ENCODE results near the gene SMAD3. TPM values are rescaled to one million over a fixed set of nuclear protein-coding genes. Genes with fewer than 3 reads are reported as not detected.

The SMAD3 gene
- total and polyA plus RNA-seq, 2 of the 8 experiments (the other 6 are each of a cell fraction or from before 2014, with no cell fraction given), result 10.1 to 12.4 TPM

DNA sequence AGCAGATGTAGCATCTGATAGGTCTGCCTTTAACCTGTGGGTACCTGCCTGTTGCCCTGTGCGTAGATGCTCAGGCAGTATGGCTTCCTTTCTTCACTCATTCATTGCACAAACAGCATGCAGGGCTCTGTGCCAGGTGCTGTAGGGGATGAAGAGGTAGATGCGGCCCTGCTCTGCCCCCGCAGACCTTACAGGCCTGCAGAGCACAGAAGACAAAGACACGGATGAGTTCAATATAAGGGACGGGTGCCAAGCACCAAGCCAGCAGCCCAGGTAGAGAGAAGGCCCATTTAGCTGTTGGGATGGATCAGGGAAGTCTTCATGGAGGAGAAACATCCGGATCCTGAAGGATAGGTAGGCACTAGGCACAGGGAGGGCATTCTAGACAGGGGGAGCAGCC, 119.6 kb downstream of the SMAD3 start:
- no peak overlapping the region for H3K23ac ChIP-seq (ENCODE audit: insufficient read length)
- DNase-seq (ENCODE audit: low read depth in 1 of 2, low spot score in 2 of 2) (no peak), FAIRE-seq (no peak)
- H3K36me3 ChIP-seq (ENCODE audit: control insufficient read depth in 2 of 4, insufficient read depth in 4 of 4, low read length in 3 of 4), result peaks cover 0 to 9% (median 4%) of the 10 kb centered on the region in 4 experiments; a peak in 6 of 8 replicates
- peaks cover 0 to 4% of the 10 kb centered on the region in 2 experiments for H4K20me1 ChIP-seq (replicated peaks in 1 of 2; ENCODE audit: control insufficient read depth in 1 of 2, insufficient read depth in 2 of 2, low read length in 2 of 2)
- no peak overlapping the region for H3K4me2 ChIP-seq (ENCODE audit: insufficient read depth in 1 of 2, low read depth in 2 of 2, low read length in 2 of 2)
- H3K14ac ChIP-seq (ENCODE audit: insufficient read length), result no peak overlapping the region
- ChIA-PET POLR2A (ENCODE audit: partially characterized antibody) (no interaction called here), CTCF (ENCODE audit: partially characterized antibody) (interaction anchor here (3.0 kb wide), 1 partner anchor 238 kb away, joined by 14 read pairs; no protein-coding TSS in a partner anchor)
- H3K27me3 ChIP-seq (replicated peaks in 1 of 4; ENCODE audit: control insufficient read depth in 3 of 4, extremely low read depth in 1 of 4, insufficient read depth in 3 of 4, low read length in 3 of 4), result no peaks in the 10 kb centered on the region
- H2BK5ac ChIP-seq (ENCODE audit: low read depth, low read length), result no peak overlapping the region
- H2AFZ ChIP-seq (ENCODE audit: low read length), result no peak overlapping the region
- H2AK5ac ChIP-seq (ENCODE audit: low read depth, low read length), result no peak overlapping the region
- no peak overlapping the region for H3K18ac ChIP-seq (ENCODE audit: extremely low read depth, low read length)
- H4K91ac ChIP-seq (replicated peaks; ENCODE audit: insufficient read length, low read length), result no peak overlapping the region
- no peak overlapping the region for H3K27ac ChIP-seq (ENCODE audit: low read depth, low read length)
- no peak overlapping the region for H3K56ac ChIP-seq (replicated peaks; ENCODE audit: insufficient read length, low read depth, low read length)
- WGBS, 2 experiments (ENCODE audit: extremely low coverage in 1 of 2, insufficient coverage in 1 of 2, insufficient read length in 1 of 2, insufficient replicate concordance in 2 of 2, low coverage in 1 of 2, low lambda C conversion rate in 2 of 2, missing lambda C conversion rate in 1 of 2), result 69% methylated on average over 6 of the region's 6 CpGs; no CpG with 5 or more reads in 1 of the 2 experiments
- no peaks in the 10 kb centered on the region for H3K79me2 ChIP-seq (ENCODE audit: control insufficient read depth in 1 of 2, insufficient read depth in 2 of 2, low read length in 2 of 2)
- no peak overlapping the region for H2BK120ac ChIP-seq (replicated peaks; ENCODE audit: low read depth, low read length)
- H3K9me3 ChIP-seq (ENCODE audit: insufficient read depth in 2 of 2, low read depth in 1 of 2, low read length in 1 of 2), result no peaks in the 10 kb centered on the region
- H2BK12ac ChIP-seq (ENCODE audit: low read depth, low read length), result 0 out of 2 replicates have a peak overlapping the region, but pooled peaks have one; percentile 7
- no peak for TF ChIP-seq CTBP2 (IDR thresholded peaks at IDR 0.05; ENCODE audit: borderline replicate concordance, insufficient read depth, insufficient read length, low read length)
- TF ChIP-seq CREB1 (IDR thresholded peaks at IDR 0.05), result no peak
- TF ChIP-seq PHF8 (conservative IDR thresholded peaks at IDR 0.05; ENCODE audit: low read depth, low read length), result no peak
- TF ChIP-seq EP300 (IDR thresholded peaks at IDR 0.05; ENCODE audit: borderline replicate concordance in 1 of 2, low read depth in 2 of 2, low read length in 2 of 2), result no peak
- no peak for TF ChIP-seq SP4 (IDR thresholded peaks at IDR 0.05; ENCODE audit: low read length)
- TF ChIP-seq POLR2AphosphoS5 (IDR thresholded peaks at IDR 0.05; ENCODE audit: low read depth, low read length), result no peak
- no peak for TF ChIP-seq TBP (IDR thresholded peaks at IDR 0.05; ENCODE audit: low read depth, low read length)
- no peak for TF ChIP-seq BRCA1 (IDR thresholded peaks at IDR 0.05; ENCODE audit: low read depth, low read length)
- no peak for TF ChIP-seq NRF1 (IDR thresholded peaks at IDR 0.05; ENCODE audit: low read depth, low read length)
- TF ChIP-seq ZNF274 (IDR thresholded peaks at IDR 0.05; ENCODE audit: borderline replicate concordance, extremely low read depth, low read length), result no peak
- no peak overlapping the region for H4K8ac ChIP-seq (ENCODE audit: extremely low read depth, insufficient read depth, low read length)
- H4K5ac ChIP-seq (ENCODE audit: insufficient read length, low read depth, low read length), result no peak overlapping the region
- H3K4me3 ChIP-seq (ENCODE audit: extremely low read depth in 1 of 4, insufficient read depth in 2 of 4, low read depth in 3 of 4, low read length in 4 of 4), result no peak overlapping the region
- H3K4ac ChIP-seq (replicated peaks; ENCODE audit: insufficient read length, low read depth, low read length), result no peak overlapping the region
- peaks cover 0 to 2% (median 0%) of the 10 kb centered on the region in 4 experiments; a peak in 1 of 7 replicates for H3K4me1 ChIP-seq (replicated peaks in 1 of 4; ENCODE audit: control insufficient read depth in 3 of 4, insufficient read depth in 4 of 4, low read length in 3 of 4)
- no peak overlapping the region for H2BK15ac ChIP-seq (ENCODE audit: low read length)
- no peak overlapping the region; a peak in 1 of 7 replicates for H3K9ac ChIP-seq (replicated peaks in 1 of 4; ENCODE audit: extremely low read depth in 1 of 4, low read depth in 3 of 4, low read length in 3 of 4)
- no peaks in the 10 kb centered on the region for H3K23me2 ChIP-seq (ENCODE audit: low read depth, low read length)
- H3K79me1 ChIP-seq (ENCODE audit: low read depth, low read length), result no peaks in the 10 kb centered on the region
- no peak overlapping the region for H2BK20ac ChIP-seq (ENCODE audit: low read length)

All from H1 (cell line).